ENCODE data around the gene PDE3A. TPM values are rescaled to one million over a fixed set of nuclear protein-coding genes. Genes with fewer than 3 reads are reported as not detected.

Gene PDE3A
- total RNA-seq, 1 experiment from 2014 or later = 2.8 TPM

- TF ChIP-seq ERG (CRISPR knock-in tag; IDR thresholded peaks at IDR 0.05) (no peak), JUN (CRISPR knock-in tag; IDR thresholded peaks at IDR 0.05) (no peak), TCF7 (CRISPR knock-in tag; IDR thresholded peaks at IDR 0.05; ENCODE audit: low read depth) (no peak), MXD4 (CRISPR knock-in tag; IDR thresholded peaks at IDR 0.05; ENCODE audit: borderline replicate concordance) (no peak)
Observed at GRCh38 chr12:20457582-20457981, 89.2 kb downstream of the PDE3A start (continued).

GRCh38 chr12:20458011-20458410 is 89.7 kb downstream of the PDE3A start:
- Mint-ChIP-seq H3K27ac (no peak overlapping the region), H3K9me3 (no peaks in the 10 kb centered on the region), H3K4me1 (peaks cover 7% of the 10 kb centered on the region), H3K36me3 (no peaks in the 10 kb centered on the region), H3K27me3 (ENCODE audit: low read depth) (no peaks in the 10 kb centered on the region), H3K4me3 (no peak overlapping the region)
- POLR2A ChIA-PET = no interaction called here
- TF ChIP-seq GABPB1 (CRISPR knock-in tag; IDR thresholded peaks at IDR 0.05) = no peak
- ATAC-seq (no peak), DNase-seq (ENCODE audit: low spot score) (no peak)
- CTCF ChIA-PET = interaction anchor here (1.1 kb wide), 1 partner anchor 91 kb away, joined by 3 read pairs; no protein-coding TSS in a partner anchor

GRCh38 chr12:20459920-20460319 is 91.6 kb downstream of the PDE3A start:
- no peak overlapping the region for H3K4me3 Mint-ChIP-seq
- DNase-seq (ENCODE audit: low spot score) (no peak), ATAC-seq (no peak)
- no peak for TF ChIP-seq JUN (CRISPR knock-in tag; IDR thresholded peaks at IDR 0.05)
- TF ChIP-seq, protein P1, sequence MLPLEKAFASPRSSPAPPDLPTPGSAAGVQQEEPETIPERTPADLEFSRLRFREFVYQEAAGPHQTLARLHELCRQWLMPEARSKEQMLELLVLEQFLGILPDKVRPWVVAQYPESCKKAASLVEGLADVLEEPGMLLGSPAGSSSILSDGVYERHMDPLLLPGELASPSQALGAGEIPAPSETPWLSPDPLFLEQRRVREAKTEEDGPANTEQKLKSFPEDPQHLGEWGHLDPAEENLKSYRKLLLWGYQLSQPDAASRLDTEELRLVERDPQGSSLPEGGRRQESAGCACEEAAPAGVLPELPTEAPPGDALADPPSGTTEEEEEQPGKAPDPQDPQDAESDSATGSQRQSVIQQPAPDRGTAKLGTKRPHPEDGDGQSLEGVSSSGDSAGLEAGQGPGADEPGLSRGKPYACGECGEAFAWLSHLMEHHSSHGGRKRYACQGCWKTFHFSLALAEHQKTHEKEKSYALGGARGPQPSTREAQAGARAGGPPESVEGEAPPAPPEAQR (CRISPR knock-in tag; IDR thresholded peaks at IDR 0.05) = no peak
- no peak for TF ChIP-seq NFE2L1 (CRISPR knock-in tag; IDR thresholded peaks at IDR 0.05)
- TF ChIP-seq ZNF121 (CRISPR knock-in tag; IDR thresholded peaks at IDR 0.05) = no peak
- TF ChIP-seq, protein P2, sequence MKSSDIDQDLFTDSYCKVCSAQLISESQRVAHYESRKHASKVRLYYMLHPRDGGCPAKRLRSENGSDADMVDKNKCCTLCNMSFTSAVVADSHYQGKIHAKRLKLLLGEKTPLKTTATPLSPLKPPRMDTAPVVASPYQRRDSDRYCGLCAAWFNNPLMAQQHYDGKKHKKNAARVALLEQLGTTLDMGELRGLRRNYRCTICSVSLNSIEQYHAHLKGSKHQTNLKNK (CRISPR knock-in tag; IDR thresholded peaks at IDR 0.05) = no peak
- TF ChIP-seq ZNF232 (CRISPR knock-in tag; IDR thresholded peaks at IDR 0.05) = no peak
- no peak for TF ChIP-seq FOXP4 (CRISPR knock-in tag; IDR thresholded peaks at IDR 0.05)
- TF ChIP-seq ZNF396 (CRISPR knock-in tag; IDR thresholded peaks at IDR 0.05; ENCODE audit: borderline replicate concordance) = no peak
- no peak for TF ChIP-seq HMGXB4 (CRISPR knock-in tag; IDR thresholded peaks at IDR 0.05)
- no peak for TF ChIP-seq SMAD4 (CRISPR knock-in tag; IDR thresholded peaks at IDR 0.05)
- no peak for TF ChIP-seq SMAD3 (CRISPR knock-in tag; IDR thresholded peaks at IDR 0.05; ENCODE audit: borderline replicate concordance)
- no peak for TF ChIP-seq FOXJ3 (CRISPR knock-in tag; IDR thresholded peaks at IDR 0.05; ENCODE audit: borderline replicate concordance)
- TF ChIP-seq, protein P3, sequence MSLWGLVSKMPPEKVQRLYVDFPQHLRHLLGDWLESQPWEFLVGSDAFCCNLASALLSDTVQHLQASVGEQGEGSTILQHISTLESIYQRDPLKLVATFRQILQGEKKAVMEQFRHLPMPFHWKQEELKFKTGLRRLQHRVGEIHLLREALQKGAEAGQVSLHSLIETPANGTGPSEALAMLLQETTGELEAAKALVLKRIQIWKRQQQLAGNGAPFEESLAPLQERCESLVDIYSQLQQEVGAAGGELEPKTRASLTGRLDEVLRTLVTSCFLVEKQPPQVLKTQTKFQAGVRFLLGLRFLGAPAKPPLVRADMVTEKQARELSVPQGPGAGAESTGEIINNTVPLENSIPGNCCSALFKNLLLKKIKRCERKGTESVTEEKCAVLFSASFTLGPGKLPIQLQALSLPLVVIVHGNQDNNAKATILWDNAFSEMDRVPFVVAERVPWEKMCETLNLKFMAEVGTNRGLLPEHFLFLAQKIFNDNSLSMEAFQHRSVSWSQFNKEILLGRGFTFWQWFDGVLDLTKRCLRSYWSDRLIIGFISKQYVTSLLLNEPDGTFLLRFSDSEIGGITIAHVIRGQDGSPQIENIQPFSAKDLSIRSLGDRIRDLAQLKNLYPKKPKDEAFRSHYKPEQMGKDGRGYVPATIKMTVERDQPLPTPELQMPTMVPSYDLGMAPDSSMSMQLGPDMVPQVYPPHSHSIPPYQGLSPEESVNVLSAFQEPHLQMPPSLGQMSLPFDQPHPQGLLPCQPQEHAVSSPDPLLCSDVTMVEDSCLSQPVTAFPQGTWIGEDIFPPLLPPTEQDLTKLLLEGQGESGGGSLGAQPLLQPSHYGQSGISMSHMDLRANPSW (CRISPR knock-in tag; conservative IDR thresholded peaks at IDR 0.05; ENCODE audit: low read depth) = no peak
- TF ChIP-seq MYBL2 (CRISPR knock-in tag; IDR thresholded peaks at IDR 0.05) = no peak
- TF ChIP-seq ZNF138 (CRISPR knock-in tag; conservative IDR thresholded peaks at IDR 0.05) = no peak
- no peak for TF ChIP-seq GRHL2 (CRISPR knock-in tag; IDR thresholded peaks at IDR 0.05; ENCODE audit: insufficient replicate concordance, severe bottlenecking)
- TF ChIP-seq, protein P4, sequence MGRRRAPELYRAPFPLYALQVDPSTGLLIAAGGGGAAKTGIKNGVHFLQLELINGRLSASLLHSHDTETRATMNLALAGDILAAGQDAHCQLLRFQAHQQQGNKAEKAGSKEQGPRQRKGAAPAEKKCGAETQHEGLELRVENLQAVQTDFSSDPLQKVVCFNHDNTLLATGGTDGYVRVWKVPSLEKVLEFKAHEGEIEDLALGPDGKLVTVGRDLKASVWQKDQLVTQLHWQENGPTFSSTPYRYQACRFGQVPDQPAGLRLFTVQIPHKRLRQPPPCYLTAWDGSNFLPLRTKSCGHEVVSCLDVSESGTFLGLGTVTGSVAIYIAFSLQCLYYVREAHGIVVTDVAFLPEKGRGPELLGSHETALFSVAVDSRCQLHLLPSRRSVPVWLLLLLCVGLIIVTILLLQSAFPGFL (CRISPR knock-in tag; IDR thresholded peaks at IDR 0.05; ENCODE audit: borderline replicate concordance) = no peak
- TF ChIP-seq TEAD1 (CRISPR knock-in tag; IDR thresholded peaks at IDR 0.05) = no peak
- no peak for TF ChIP-seq ZNF671 (CRISPR knock-in tag; IDR thresholded peaks at IDR 0.05)
- TF ChIP-seq NR1H2 (CRISPR knock-in tag; IDR thresholded peaks at IDR 0.05) = no peak
- no peak overlapping the region for H3K27ac Mint-ChIP-seq
- H3K9me3 Mint-ChIP-seq = no peaks in the 10 kb centered on the region
- peaks cover 7% of the 10 kb centered on the region for H3K4me1 Mint-ChIP-seq
- CTCF ChIA-PET = no interaction called here
- H3K27me3 Mint-ChIP-seq (ENCODE audit: low read depth) = no peaks in the 10 kb centered on the region
- POLR2A ChIA-PET = no interaction called here
- H3K36me3 Mint-ChIP-seq = no peaks in the 10 kb centered on the region
